Colon (tissue), 2 donors: ENCODE results near the gene PITX2.
A peak's percentile ranks its signal among the peaks of the same experiment; 100 is the strongest.
"Not testable (repeated sequence)": the region's sequence is repeated elsewhere in the genome, so short reads cannot be mapped to it uniquely, and the experiment has no call there.

ENCODE experiments used
- FAIRE-seq: peaks from 2 replicates; lab custom pipeline; 2012; peaks lifted over from hg19 to GRCh38; lab: Jason Lieb, UNC
- donor health status: control.
- donor health status: control.

PITX2 gene

DNA sequence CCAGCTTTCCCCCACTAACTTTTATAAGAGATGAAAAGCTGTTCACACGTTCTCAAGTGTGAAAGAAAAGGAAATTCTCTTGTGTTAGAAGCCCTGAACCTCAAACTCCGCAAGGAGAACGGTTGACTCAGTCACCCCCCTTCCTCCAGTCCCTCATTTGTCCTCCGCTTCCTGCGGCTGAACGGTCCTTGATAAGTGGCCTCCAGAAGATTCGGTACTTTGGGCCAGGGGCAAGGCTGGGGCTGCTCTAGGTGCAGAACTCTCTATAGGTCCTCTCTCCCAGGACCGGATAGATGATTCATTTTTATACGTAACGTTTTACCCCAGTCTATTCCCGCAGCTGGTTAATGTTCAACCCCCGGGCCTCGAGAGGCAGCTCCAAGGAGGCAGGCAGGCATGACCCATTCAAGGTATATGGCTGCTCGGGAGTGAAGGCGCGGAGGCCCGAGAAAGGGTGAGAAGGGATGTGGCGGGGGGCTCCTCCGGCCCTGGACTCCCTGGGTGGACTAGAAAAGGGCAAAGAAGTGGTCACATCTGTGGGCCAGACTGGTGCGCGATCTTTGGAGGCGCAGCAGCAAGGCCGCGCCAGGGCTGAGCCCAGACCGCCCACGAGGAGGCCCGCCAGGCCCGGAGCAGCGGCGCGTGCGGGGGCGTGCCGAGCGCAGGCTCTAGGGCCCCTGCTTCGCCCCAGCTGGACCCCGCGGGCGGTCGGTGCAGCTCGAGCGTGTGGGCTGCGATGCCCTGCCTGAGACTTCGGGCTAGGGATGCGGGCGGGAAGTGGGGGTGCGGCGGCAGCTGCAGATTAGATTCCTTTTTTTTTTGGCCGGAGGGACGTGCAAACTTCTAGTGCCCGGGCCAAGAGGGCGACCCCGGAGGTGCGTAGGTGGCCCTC is 11.7 kb downstream of the PITX2 start:
- no peak for FAIRE-seq

DNA sequence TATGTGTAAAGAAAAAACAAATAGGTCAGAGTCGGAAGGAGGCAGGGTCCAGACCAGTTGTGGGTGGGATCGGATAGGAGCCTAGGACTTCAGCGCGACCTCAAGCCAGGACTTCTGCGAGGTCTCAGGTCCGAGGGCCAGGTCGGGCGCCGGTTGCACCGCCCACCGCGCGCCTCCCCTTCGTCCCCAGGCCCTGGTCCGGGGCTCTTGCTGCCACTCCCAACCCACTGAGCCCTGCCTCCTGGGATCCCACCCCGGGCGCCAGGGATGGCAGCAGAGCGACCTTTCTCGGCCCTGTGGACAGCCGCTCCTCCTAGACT is 12.3 kb downstream of the PITX2 start:
- FAIRE-seq, result no peak

DNA sequence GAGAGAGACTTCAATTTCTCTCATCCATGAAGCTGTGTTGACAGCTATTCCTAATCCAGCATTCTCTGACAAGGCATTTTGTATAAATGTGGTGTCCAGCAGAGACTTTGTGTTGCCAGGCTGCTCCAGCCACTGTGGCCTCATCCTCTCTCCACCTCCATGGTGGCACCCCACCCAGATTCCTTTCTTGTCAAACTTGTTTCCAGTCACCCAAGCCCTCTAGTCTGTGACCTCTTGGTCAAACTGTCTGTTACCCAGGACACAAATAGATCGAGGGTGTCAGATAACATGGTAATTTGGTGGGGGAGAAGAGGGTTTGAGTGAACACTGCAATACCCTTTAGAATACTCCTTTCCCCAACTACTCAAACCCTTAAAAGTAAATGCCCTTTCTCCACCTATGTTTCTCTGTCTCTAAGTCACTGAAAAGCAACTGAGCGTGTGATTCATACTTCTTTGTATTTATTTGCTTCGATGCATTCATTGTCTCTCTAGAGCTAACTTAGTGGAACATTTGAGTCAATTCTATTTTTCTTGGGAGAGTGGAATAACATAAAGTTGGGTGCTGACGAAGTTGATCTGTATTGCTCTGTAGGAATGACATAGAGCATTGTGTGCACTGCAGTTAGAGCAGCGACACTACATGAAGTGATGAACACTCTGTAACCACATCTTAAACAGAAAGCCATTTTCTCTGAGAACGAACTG is 13.7 kb downstream of the PITX2 start:
- no peak for FAIRE-seq

DNA sequence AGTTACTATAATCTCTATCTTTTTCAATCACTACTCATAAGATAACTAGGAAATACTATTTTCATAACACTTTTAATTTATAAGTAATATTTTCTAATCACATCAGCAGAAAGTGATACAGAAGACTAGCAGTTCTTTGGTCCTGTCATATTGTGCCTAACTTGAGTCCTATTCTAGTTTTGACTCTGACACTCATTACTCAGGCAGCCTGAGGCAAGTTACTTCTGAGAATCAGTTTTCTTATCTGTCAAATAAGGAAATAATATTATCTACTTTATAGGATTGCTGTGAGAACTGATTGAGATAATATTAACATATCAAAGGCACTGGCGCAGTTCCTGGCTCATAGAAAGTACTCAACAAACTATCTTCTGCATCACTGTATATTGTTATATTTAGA is 17.8 kb downstream of the PITX2 start:
- FAIRE-seq, result no peak

DNA sequence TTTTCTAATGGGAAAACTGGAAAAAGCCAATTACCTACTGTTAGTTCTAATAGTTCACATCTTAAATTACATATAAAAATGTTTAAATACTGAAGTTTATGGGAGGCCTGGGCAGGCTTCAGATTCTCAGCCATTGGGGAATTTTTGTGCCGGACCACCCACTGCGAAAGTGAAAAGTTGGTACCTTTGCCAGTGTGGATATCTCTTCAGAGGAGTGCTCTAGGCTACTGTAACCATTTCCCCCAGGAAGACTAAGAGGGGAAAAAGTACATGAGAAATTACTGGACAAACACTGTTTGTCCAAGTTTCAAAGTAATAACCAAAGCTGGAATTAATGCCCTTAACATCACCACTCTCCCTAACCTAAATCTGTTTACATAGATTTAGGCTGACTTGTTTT is 20.8 kb downstream of the PITX2 start:
- FAIRE-seq, result no peak

DNA sequence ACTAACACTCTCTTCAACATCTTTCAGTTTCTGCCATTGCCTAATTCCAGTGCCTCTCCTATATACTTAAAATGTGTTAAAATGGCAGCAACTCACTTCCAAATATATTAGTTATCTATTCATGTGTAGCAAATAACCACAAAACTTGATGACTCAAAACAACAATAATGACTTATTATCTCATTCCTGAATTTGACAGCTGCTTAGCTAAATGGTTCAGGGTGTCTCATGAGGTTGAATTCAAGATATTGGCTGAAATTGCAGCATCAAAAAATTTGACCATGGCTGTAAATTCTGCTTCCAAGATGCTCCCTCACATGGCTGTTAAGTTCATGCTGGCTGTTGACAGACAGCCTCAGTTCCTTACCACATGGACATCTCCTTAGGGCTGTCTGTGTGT is 25.3 kb downstream of the PITX2 start:
- no peak for FAIRE-seq

DNA sequence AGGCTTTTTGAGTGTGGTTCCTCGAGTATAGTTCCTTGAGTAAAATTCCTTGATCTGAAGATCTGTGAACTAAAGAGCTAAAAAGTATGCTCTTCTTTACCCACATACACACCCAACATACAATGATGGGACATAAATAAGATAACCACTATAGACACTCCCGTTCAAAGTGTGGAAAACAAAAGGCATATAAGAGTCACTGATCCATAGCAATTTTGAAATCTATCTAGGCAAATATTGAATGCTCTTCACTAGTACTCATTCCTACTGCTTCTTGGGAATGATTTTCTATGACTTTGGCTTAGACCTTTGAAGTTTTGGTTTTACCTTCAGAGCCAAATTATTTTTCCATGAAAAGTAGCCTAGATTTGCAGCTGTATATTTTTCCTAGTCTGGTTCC is 26.4 kb downstream of the PITX2 start:
- no peak for FAIRE-seq

DNA sequence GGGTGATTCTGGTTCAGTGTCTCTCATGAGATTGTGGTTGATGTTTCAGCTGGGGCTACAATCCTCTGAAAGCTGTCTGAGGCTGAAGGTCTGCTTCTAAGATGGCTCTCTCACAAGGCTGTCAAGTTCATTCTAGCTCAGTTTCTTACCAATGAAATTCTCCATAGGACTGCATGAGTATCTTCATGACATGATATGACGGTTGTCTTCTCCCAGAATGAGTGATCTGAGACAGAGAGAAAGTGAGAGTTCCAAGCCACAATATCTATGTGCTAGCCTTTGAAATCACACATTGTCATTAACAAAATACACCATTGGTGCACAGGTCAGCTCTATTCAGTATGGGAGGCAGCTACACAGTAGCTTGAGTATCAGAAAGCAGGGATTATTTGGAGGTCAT is 27.3 kb downstream of the PITX2 start:
- FAIRE-seq, result no peak

DNA sequence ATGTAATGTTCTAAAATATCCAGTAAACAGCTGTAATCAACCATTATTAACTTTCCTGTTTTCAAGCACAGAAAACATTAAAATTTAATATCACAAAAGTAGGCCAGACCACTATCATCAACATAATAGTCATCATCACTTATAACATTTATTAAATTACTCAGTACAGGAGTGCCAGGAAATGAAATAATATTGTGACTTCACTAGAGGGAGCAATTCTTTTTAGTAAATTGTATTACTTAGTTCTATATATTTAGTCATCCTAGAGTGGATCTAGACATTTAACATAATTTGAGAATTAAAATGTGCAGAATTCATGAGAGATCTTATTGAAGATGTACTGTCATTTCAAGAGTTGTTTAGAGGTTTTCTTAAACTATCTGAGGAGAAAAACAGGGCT is 33.6 kb downstream of the PITX2 start:
- peak; percentile 14 for FAIRE-seq

DNA sequence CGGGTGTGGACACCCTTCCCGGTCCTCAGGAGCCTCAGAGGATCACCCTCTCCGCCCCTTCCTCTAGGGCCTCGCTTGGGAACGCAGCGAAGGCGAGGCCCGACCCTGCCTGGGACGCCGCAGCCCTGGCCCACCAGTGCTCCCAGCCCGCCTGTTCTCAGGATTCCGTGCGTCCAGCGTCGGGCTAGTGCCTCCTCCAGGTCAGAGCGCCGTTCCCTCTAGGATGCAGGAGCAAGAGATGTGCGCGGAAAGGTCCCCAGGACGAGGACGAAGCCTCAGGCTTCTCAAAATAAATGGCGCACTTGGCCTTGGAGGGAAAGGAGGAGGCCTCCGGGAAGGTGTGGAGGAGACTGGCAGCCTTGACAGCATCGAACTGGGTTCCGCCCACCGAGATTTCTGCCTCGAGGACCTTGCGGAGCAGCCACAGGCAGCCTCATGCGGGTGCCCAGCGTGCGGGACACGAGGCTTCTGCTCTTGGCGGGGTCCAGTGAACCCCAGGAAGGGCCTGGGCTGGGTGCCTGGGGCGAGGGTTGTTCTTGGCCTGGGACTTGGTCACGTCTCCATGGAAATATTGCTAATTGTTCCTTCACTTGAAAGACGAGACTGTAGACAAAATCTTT is 35.1 kb downstream of the PITX2 start:
- no peak for FAIRE-seq

DNA sequence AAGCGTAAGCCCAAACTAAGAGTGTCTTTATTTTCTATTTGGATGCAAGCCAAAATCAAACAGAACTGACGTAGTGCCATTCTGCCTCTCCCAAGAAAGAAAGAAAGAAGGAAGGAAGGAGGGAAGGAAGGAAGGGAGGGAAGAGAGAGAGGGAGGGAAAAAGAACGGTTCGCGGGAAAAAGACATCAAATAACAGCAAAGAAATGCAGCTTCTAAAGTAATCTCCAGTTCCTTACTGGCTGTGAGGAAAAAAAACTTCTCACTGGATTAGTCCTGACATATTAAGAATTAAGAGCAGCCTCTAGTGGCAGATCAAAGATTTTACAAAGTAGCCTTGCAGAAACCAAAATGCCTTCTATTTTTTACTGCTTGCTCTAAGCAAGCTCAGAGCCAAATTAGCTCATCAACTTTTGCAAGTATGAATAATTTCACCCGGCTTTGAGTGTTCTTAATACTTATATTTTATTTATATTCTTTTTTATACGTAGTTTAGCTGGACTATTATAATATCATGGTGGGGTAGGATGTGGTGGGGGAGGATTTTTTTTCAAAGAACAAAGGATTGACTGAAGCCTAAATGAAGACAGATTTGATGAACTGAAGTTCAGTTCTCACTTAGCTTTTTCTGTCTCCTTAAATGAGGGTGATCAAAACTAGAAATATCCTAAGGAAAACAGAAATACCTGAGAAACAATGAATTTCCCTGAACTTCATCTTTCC is 36.6 kb downstream of the PITX2 start:
- no peak for FAIRE-seq

DNA sequence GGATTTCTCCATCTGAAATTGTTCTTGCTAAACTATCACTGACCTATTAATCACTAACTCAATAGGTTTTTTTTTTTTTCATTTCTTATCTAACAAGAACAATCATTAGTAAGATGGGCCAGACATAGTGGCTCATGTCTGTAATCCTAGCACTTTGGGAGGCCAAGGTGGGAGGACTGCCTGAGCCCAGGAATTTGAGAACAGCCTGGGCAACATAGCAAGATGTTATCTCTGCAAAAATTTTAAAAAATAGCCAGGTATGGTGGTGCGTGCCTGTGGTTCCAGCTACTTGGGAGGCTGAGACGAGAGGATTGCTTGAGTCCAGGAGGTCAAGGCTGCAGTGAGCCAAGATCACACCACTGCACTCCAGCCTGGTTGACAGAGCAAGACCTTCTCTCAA is 46.2 kb downstream of the PITX2 start:
- FAIRE-seq, result not testable (repeated sequence)
